ENCODE measurements around the gene PRKCZ. TPM values are rescaled to one million over a fixed set of nuclear protein-coding genes. Genes with fewer than 3 reads are reported as not detected.

The PRKCZ gene
- total RNA-seq, 1 donor from 2014 or later = 37.6 TPM

DNA sequence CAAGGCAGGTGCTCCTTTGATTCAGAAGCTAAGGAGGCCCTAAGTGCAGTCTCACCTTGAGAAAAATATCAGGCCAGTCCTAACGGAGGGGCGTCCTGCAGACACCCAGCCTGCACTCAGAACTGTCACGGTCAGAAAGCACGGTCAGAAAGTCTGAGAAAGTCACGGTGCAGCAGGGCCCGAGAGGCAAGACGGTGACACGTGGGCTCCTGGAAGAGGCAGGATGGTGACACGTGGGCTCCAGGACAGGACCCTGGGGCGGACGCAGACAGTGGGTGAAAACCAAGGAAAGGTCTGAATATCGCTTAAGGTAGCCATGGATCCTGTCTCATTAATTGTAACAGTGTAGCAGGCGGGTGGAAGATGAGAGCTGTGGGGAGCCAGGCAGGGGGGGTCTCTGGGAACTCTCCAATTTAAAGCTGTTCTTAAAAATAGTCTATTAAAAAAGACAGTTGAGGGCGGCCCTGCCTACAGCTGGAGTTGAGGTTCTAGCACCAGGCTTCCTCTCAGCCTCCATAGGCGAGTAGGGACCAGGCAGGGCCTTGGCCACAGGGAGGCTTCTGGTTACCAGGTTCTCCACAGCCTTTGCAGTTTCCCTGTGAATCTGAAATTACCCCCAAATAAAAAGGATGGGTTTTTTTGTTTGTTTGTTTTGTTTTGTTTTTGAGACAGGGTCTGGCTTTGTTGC is 79.2 kb downstream of the PRKCZ start:
- no peak for DNase-seq (ENCODE audit: low read depth)
- no peaks in the 10 kb centered on the region for H3K36me3 ChIP-seq (ENCODE audit: control insufficient read depth, insufficient read depth, low read length)
- no peaks in the 10 kb centered on the region for H3K27me3 ChIP-seq (ENCODE audit: control insufficient read depth, insufficient read depth, low read length)
- TF ChIP-seq, protein P1, sequence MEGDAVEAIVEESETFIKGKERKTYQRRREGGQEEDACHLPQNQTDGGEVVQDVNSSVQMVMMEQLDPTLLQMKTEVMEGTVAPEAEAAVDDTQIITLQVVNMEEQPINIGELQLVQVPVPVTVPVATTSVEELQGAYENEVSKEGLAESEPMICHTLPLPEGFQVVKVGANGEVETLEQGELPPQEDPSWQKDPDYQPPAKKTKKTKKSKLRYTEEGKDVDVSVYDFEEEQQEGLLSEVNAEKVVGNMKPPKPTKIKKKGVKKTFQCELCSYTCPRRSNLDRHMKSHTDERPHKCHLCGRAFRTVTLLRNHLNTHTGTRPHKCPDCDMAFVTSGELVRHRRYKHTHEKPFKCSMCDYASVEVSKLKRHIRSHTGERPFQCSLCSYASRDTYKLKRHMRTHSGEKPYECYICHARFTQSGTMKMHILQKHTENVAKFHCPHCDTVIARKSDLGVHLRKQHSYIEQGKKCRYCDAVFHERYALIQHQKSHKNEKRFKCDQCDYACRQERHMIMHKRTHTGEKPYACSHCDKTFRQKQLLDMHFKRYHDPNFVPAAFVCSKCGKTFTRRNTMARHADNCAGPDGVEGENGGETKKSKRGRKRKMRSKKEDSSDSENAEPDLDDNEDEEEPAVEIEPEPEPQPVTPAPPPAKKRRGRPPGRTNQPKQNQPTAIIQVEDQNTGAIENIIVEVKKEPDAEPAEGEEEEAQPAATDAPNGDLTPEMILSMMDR (IDR thresholded peaks at IDR 0.05; ENCODE audit: insufficient read depth, low read length, poor library complexity, severe bottlenecking) = no peak
- H3K4me3 ChIP-seq (ENCODE audit: low read depth, low read length) = no peak overlapping the region

DNA sequence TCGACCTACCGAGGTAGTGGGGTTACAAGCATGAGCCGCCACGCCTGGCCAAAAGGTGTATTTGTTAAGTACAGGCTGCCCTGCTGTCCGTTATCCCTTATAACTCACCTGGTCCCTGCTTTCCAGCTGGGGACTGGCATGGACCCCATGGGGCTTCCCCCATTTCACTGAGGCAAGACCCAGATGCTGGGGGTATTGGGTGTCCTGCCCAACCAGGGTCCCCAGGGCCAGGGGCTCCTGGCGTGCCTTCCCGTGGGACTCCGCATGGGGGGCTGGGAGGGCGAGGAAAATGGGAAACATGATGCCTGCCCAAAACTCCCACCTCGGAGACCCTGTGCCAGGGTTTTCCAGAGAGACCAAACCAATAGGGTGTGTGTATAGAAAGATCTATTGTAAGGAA is 79.9 kb downstream of the PRKCZ start:
- no peak overlapping the region for H3K4me3 ChIP-seq (ENCODE audit: low read depth, low read length)
- DNase-seq (ENCODE audit: low read depth) = no peak
- H3K27me3 ChIP-seq (ENCODE audit: control insufficient read depth, insufficient read depth, low read length) = no peaks in the 10 kb centered on the region
- TF ChIP-seq, protein P1 (IDR thresholded peaks at IDR 0.05; ENCODE audit: insufficient read depth, low read length, poor library complexity, severe bottlenecking) = no peak
- no peaks in the 10 kb centered on the region for H3K36me3 ChIP-seq (ENCODE audit: control insufficient read depth, insufficient read depth, low read length)

DNA sequence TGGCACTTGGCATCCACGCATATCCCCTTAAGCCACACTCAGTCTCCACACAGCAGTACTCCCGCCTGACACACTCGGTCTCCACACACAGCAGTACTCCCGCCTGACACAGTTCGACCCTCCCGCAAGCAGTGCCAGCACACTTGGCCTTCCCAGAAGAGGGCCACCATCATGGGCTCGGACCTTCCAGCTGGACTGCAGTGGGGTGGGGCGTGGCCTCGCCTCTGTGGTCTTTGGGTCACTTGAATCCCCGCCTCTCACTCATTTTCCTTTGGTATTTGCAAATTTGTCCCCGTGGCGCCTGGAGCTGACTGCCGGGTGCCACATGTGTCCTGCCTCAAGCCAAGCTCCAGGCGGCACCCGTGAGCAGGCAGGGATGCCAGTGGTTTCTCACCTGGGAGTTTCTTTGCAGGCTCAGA is 80.7 kb downstream of the PRKCZ start:
- DNase-seq (ENCODE audit: low read depth) = no peak
- Histone ChIP-seq H3K4me3 (ENCODE audit: low read depth, low read length) (no peak overlapping the region), H3K36me3 (ENCODE audit: control insufficient read depth, insufficient read depth, low read length) (no peaks in the 10 kb centered on the region), H3K27me3 (ENCODE audit: control insufficient read depth, insufficient read depth, low read length) (no peaks in the 10 kb centered on the region)
- TF ChIP-seq, protein P1 (IDR thresholded peaks at IDR 0.05; ENCODE audit: insufficient read depth, low read length, poor library complexity, severe bottlenecking) = no peak

DNA sequence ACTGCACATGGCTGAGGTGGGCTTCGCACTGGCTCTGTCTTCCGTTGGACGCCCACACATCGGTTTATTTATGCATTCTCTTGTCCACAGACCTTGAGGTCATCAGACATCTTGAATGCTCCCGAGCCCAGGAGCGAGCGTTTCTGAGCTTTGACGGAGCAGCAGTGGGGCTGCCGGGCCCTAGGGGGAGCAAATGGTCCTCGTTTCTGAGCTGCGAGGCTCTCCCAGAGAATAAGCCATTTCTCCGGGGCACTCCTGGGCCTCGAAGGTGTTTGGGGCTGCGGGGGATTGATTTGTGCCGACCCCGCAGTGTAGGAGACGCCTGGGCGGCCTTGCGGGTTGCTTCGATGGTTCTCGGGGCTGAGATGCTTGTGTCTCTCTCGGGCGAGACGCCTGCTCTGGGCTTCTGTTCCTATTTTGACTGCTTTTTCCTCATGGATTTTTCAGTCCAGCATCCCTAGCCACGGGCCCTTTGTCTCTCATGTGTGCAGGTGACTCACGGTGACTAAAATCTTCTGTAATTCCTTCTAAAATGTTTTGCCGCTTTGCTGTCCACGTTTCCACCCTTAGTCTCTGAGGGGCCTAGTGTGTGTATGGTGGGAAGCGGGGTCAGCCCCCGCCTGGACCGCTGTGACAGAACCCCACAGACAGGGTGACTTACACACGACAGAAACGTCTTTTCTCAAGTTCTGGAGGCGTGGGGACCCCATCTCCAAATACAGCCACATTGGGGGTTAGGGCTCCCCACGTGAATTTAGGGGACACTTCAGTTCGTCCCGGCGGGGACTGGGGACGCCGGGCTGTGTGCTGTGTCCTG is 82.2 kb downstream of the PRKCZ start:
- peak; percentile 60 for DNase-seq (ENCODE audit: low read depth)
- H3K4me3 ChIP-seq (ENCODE audit: low read depth, low read length) = peak overlapping the region; percentile 49
- TF ChIP-seq, protein P1 (IDR thresholded peaks at IDR 0.05; ENCODE audit: insufficient read depth, low read length, poor library complexity, severe bottlenecking) = peak; percentile 65
- no peaks in the 10 kb centered on the region for H3K36me3 ChIP-seq (ENCODE audit: control insufficient read depth, insufficient read depth, low read length)
- H3K27me3 ChIP-seq (ENCODE audit: control insufficient read depth, insufficient read depth, low read length) = no peaks in the 10 kb centered on the region

DNA sequence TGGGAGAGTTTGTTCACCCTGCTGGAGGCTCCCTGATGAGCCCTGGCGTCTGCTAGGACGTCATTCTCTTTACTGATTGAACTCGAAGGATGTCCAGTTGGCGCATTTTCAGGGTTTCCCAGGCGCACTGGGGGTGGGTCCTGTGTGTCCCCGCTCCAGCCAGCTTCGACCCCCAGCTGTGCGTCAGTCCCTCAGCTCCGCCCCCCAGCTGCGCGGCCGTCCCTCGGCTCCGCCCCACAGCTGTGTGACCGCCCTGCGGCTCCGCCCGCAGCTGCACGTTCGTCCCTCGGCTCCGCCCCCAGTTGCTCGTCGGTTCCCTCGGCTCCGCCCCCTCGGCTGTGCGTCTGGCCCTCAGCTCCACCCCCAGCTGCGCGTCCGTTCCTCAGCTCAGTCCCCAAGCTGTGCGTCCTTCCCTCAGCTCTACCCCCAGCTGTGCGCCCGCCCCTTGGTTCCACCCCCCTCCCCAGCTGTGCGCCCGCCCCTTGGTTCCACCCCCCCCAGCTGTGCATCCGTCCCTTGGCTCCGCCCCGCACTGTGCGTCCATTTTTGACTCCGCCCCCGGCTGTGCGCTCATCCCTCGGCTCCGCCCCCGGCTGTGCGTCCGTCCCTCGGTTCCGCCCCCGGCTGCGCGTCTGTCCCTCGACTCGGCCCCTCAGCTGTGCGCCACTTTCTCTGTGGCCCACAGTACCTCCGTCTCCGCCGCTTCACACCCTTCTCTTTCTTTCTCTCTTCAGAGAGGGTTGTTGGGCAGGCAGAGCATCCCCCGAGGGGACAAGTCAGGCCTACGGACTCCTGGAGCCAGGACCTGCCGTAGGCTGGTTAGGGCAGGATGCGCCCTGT is 83.0 kb downstream of the PRKCZ start:
- TF ChIP-seq, protein P1 (IDR thresholded peaks at IDR 0.05; ENCODE audit: insufficient read depth, low read length, poor library complexity, severe bottlenecking) = no peak
- peak overlapping the region; percentile 49 for H3K4me3 ChIP-seq (ENCODE audit: low read depth, low read length)
- no peaks in the 10 kb centered on the region for H3K27me3 ChIP-seq (ENCODE audit: control insufficient read depth, insufficient read depth, low read length)
- peak; percentile 78 for DNase-seq (ENCODE audit: low read depth)
- H3K36me3 ChIP-seq (ENCODE audit: control insufficient read depth, insufficient read depth, low read length) = no peaks in the 10 kb centered on the region
